ENCODE measurements around the gene CDK19. TPM values are rescaled to one million over a fixed set of nuclear protein-coding genes. Genes with fewer than 3 reads are reported as not detected.

Gene CDK19
- total and polyA plus RNA-seq, 2 experiments from 2014 or later, result 7.7 to 10.1 TPM

- Mint-ChIP-seq H3K4me3 (no peak overlapping the region), H3K9me3 (no peaks in the 10 kb centered on the region; the same call in 2 of the 3 replicates), H3K4me1 (peaks cover 2% of the 10 kb centered on the region; the same call in 1 of the 3 replicates), H3K27ac (no peak overlapping the region), H3K36me3 (ENCODE audit: low read depth) (no peaks in the 10 kb centered on the region), H3K27me3 (ENCODE audit: insufficient read depth, low read depth, poor library complexity) (no peaks in the 10 kb centered on the region)
- Histone ChIP-seq H3K36me3 (ENCODE audit: insufficient read depth) (peaks cover 5% of the 10 kb centered on the region; the same call in 1 of the 2 replicates), H3K27ac (ENCODE audit: low read depth) (no peak overlapping the region), H3F3A (replicated peaks; ENCODE audit: low read depth) (no peaks in the 10 kb centered on the region), H3K9me2 (ENCODE audit: insufficient read depth) (no peaks in the 10 kb centered on the region), H2AFZ (no peak overlapping the region), H3K4me2 (no peak overlapping the region), H3K27me3 (ENCODE audit: insufficient read depth) (no peaks in the 10 kb centered on the region), H3K4me1 (ENCODE audit: insufficient read depth) (no peaks in the 10 kb centered on the region), H3K79me2 (replicated peaks; ENCODE audit: insufficient read depth) (no peaks in the 10 kb centered on the region), H4K20me1 (replicated peaks; ENCODE audit: insufficient read depth) (no peaks in the 10 kb centered on the region), H3K4me3 (no peak overlapping the region)
- ATAC-seq (no peak), DNase-seq (ENCODE audit: low spot score) (no peak)
- TF ChIP-seq ZNF331 (CRISPR knock-in tag; IDR thresholded peaks at IDR 0.05; ENCODE audit: low read depth) (no peak), ZNF462 (CRISPR knock-in tag; IDR thresholded peaks at IDR 0.05) (no peak), CTCF (conservative IDR thresholded peaks at IDR 0.05; ENCODE audit: low read depth in 2 of 2) (no peak), CREB1 (CRISPR knock-in tag; IDR thresholded peaks at IDR 0.05; ENCODE audit: low read depth) (no peak), REST (IDR thresholded peaks at IDR 0.05; ENCODE audit: unreplicated experiment) (no peak), POLR2AphosphoS5 (IDR thresholded peaks at IDR 0.05; ENCODE audit: low read depth) (no peak), EZH2phosphoT487 (IDR thresholded peaks at IDR 0.05; ENCODE audit: unreplicated experiment) (no peak), EZH2 (IDR thresholded peaks at IDR 0.05; ENCODE audit: low read depth, unreplicated experiment) (no peak), NANOG (IDR thresholded peaks at IDR 0.05; ENCODE audit: borderline replicate concordance) (no peak), ZNF114 (CRISPR knock-in tag; IDR thresholded peaks at IDR 0.05) (no peak), STAT1 (IDR thresholded peaks at IDR 0.05; ENCODE audit: unreplicated experiment) (no peak), ETS1 (IDR thresholded peaks at IDR 0.05) (no peak), JUNB (IDR thresholded peaks at IDR 0.05; ENCODE audit: unreplicated experiment) (no peak)
Observed at GRCh38 chr6:110671447-110671846, 143.8 kb downstream of the CDK19 start.
